GM12892 (cell line): Measurements from ENCODE around the gene SLC17A1. TPM values are rescaled to one million over a fixed set of nuclear protein-coding genes. Genes with fewer than 3 reads are reported as not detected.
A peak's percentile ranks its signal among the peaks of the same experiment; 100 is the strongest.

Experiments used
- DNase-seq: peaks from one replicate; pipeline ENCODE4 v3.0.0; 2011; ENCODE audit not compliant: insufficient read length
- FAIRE-seq: peaks from 2 replicates; lab custom pipeline; 2011; peaks lifted over from hg19 to GRCh38; lab: Jason Lieb, UNC
- POLR2A ChIP-seq: IDR thresholded peaks from 2 replicates; pipeline ENCODE4 v1.6.1; 2011; ENCODE audit warnings: low read depth, low read length, control low read depth
- POLR2AphosphoS5 ChIP-seq: IDR thresholded peaks from 2 replicates; pipeline ENCODE4 v1.6.1; 2011; ENCODE audit warnings: low read depth, low read length, control low read depth
- TAF1 ChIP-seq: IDR thresholded peaks from 2 replicates; pipeline ENCODE4 v1.6.1; 2011; ENCODE audit warnings: low read depth, mild to moderate bottlenecking, control low read depth, low read length, borderline replicate concordance
- polyA plus RNA-seq: library from polyadenylated mRNA; unstranded; fragments of >200 nt; gene quantifications from one replicate; pipeline ENCODE4 v1.2.1, GENCODE V29; 2012; ENCODE audit warnings: missing spikeins, inconsistent platforms; ENCODE audit not compliant: missing spikeins

Gene SLC17A1, protein sequence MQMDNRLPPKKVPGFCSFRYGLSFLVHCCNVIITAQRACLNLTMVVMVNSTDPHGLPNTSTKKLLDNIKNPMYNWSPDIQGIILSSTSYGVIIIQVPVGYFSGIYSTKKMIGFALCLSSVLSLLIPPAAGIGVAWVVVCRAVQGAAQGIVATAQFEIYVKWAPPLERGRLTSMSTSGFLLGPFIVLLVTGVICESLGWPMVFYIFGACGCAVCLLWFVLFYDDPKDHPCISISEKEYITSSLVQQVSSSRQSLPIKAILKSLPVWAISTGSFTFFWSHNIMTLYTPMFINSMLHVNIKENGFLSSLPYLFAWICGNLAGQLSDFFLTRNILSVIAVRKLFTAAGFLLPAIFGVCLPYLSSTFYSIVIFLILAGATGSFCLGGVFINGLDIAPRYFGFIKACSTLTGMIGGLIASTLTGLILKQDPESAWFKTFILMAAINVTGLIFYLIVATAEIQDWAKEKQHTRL
- polyA plus RNA-seq, result not detected

DNA sequence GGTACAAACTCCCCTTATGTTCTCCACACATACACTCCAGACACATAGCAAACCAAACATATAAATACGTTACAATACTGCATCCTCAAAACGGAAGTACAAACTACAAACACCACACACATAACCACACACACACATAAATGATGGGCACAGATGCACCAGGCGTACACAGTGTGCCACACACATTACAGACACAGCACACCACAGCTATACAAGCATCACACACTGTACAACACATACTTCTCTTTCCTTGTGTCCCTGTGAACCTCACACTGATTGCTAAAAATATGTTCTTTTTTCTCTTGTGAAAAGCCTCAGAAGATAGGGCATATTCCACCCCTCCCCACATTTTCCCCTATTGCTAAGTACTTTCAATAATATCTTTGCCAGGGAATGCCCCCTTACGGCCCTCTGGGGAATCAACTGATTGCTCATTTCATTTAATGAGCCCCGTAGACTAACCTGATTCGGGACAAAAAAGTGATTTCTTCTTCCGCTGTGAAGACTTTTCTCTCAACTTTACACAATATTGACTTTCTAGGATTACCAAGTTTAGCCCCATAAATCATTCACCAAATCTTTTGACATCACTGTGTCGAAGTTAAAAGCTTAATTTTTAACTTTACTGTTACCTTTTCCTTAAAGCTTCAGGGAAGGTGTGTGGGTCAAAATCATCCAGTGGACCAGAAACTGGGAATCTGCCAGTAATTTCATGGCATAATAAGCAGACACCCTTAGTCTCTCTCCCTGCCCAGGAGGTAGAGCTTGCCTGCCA, at the start of gene SLC17A1:
TSS of gene SLC17A1 (minus strand) at position 521 of the 775 bp plus-strand sequence. CDS start 1,495 bp downstream, outside the sequence.
- FAIRE-seq, result peak; percentile 82
- TF ChIP-seq POLR2AphosphoS5 (no peak), TAF1 (no peak), POLR2A (no peak)
- DNase-seq, result no peak

DNA sequence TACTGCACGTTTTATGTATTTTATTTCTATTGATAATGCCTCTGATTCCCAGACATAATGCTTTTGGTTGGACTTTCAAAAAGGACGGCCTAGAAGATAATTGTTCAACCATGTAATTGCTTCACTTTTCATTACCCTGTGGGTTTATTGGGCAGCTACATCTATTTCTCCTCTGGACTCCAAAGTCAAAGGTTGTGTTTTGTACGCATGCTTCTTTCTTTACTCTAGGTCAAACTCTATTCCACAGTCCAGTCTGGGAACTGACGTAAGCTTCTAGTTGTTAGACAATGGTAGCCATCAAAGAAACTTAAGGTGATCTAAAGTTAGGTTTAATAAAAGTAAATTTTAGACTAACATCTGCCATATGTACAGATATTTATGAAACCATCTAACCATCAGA, 48.7 kb upstream of the SLC17A1 start:
- FAIRE-seq (no peak), DNase-seq (no peak)
- TF ChIP-seq POLR2AphosphoS5 (no peak), POLR2A (no peak), TAF1 (no peak)

DNA sequence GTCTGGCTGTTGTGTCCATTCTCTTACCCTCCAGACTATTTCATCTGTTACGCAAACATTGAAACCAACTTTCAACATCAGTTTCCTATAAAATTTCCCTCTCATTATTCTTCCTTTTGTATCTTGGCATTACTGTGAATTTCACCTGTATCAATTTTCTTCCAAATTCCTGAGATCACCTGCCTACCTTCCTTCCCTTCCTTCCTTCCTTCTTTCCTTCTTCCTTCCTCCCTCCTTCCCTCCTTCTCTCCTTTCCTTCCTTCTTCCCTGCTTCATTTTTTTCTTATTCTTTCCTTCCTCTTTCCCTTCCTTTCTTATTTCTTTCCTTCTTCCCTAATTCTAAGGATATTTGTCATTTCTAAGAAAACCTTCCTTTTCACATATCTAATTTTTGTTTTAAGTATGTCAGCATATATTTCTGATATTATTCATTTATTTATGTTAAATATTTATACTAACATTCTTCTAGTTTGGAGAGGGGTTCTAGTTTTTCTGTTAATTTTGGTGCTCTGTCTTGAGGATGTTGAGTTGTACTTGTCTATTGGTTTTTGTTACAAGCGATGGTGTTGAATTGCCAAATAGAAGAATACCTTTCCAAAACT, 47.0 kb upstream of the SLC17A1 start:
- TF ChIP-seq TAF1, result no peak
- TF ChIP-seq POLR2AphosphoS5, result no peak
- DNase-seq (no peak), FAIRE-seq (no peak)

DNA sequence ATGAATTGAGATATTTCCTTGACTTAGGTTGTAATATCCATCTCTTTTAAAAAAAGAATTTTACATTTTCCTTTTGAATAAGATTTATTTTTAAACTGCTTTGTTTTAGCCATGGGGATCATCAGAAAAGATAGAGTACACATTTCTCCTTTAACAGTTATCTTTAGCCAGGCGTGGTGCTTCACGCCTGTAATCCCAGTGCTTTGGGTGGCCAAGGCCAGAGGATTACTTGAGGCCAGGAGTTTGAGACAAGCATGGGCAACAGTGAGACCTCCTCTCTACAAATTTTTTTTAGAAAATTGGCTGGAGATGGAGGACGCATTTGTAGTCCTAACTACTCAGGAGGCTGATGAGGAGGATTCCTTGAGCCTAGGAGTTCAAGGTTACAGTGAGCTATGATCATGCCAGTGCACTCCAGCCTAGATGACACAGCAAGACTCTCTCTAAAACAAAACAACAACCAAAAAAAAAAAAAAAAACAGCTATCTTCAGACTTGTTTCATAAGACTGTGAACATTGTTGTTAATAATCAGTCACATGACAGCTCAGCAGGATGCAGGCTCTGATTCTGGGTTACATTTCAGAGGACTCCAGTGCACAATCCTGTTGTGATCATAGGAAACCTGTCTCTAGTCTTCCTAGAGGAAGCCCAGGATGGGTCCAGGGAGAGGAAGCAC, 44.2 kb upstream of the SLC17A1 start:
- TF ChIP-seq POLR2AphosphoS5 (no peak), TAF1 (no peak)
- DNase-seq, result no peak
- FAIRE-seq, result no peak

DNA sequence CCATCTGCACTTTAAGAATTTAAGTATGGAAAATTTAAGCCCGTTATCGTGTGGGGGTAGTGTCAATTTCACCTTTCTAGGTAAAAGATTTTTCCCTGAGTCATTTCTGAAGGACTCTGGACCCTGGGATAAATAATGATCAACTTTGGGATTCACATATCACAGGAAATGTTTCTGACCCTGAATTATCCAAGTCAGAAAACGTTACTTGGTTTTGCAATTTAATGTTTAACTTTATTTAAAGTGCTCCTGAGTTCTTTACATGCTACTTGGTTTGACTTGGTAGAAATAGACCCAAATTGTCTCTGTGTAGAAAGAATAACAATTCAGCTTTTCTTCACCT, 43.7 kb upstream of the SLC17A1 start:
- FAIRE-seq (no peak), DNase-seq (no peak)
- TF ChIP-seq POLR2A (no peak), POLR2AphosphoS5 (no peak), TAF1 (no peak)

DNA sequence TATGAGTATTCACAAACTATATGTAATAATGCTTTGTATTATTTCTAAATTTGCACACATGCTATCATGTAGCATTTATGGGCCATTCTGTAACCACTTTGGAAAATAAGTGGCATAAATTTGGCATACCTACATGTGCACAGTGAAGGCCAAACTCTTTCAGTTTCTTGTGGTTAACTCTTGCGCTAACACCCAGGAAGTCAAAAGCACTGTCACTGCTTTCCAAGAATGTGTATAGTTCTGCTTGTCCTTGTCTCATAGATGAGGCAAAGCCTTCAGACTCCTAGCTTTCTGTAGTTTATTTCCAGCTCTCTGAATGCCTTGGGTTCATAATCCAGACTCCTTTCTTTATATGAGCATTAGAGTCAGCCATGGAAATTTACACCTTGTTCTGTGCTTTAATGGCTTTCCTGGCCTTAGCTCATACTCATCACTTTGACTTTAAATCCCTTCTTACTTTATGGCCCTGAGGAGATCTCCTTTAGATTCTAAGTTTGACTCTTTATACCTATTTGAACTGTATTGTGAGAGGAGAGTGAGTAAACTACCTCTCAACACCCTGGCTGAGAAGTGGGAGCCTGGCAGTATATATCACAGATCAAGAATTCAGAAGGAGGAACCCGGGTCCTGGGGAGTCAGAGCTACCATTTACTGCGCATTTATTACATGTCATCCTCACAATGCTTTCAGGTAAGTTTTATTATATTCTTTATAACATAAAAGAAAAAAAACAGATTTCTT, 43.1 kb upstream of the SLC17A1 start:
- FAIRE-seq (no peak), DNase-seq (no peak)
- TF ChIP-seq POLR2A (no peak), POLR2AphosphoS5 (no peak), TAF1 (no peak)

DNA sequence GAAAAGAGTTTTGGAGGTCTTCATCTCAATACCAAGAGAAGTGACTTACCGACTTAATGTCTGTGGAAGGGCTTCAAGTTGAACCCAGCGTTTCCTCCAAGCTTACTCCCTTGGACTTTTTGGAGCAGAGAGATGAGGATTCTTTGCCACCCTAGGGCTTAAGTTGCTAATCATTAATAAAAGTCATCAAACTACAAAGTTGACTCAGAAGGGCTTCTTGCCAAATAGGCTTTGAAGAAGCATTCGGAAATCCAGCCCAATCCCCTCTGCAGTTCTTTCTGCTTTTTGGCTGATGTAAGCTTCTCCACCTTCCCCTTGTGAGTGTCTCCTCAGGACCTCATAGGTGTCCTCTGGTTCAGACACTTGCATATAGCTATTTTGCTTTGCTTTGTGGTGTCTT, 42.3 kb upstream of the SLC17A1 start, which contains the start of gene SLC17A3:
TSS of gene SLC17A3 (minus strand) at position 126 of the 400 bp plus-strand sequence. CDS start 5,856 bp downstream, outside the sequence.
- no peak for DNase-seq
- FAIRE-seq, result no peak
- TF ChIP-seq TAF1 (no peak), POLR2AphosphoS5 (no peak), POLR2A (no peak)

DNA sequence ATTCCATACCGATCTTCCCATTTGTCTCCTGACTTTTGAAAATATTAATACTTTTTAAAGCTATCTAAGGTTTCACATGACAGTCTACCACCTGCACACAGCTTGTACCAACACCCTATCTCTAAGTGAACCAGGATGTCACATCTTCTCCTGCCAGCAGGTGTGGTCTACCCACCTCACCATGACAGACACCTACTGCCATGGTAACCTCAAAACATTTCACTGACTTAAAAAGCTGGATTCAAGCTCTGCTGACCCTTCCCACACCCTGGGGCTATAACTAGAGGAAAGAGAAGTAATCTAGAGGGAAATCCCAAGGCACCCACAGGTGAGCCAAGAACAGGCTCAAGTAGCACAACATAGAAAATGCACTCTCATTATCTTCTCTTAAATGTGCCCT, 41.0 kb upstream of the SLC17A1 start:
- DNase-seq, result no peak
- no peak for TF ChIP-seq POLR2AphosphoS5
- TF ChIP-seq TAF1, result no peak
- no peak for TF ChIP-seq POLR2A
- FAIRE-seq, result no peak

DNA sequence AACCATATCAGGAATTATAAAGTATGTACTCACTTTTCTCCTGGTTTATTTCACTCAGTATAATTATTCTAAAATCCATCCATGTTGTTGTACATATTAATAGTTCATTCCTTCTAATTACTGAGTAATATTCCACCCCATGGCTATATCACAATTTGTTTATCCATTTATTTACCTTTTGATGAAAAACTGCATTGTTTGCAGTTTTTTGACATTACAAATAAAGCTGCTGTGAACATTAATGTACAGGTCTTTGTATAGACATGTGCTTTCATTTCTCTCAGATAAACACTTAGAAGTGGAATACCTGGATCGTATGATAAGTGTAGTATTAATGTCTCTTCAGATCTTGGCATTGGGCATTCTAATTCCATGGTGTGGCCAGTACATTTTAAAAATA, 38.0 kb upstream of the SLC17A1 start:
- no peak for DNase-seq
- no peak for TF ChIP-seq POLR2A
- no peak for TF ChIP-seq TAF1
- no peak for TF ChIP-seq POLR2AphosphoS5
- FAIRE-seq, result no peak

DNA sequence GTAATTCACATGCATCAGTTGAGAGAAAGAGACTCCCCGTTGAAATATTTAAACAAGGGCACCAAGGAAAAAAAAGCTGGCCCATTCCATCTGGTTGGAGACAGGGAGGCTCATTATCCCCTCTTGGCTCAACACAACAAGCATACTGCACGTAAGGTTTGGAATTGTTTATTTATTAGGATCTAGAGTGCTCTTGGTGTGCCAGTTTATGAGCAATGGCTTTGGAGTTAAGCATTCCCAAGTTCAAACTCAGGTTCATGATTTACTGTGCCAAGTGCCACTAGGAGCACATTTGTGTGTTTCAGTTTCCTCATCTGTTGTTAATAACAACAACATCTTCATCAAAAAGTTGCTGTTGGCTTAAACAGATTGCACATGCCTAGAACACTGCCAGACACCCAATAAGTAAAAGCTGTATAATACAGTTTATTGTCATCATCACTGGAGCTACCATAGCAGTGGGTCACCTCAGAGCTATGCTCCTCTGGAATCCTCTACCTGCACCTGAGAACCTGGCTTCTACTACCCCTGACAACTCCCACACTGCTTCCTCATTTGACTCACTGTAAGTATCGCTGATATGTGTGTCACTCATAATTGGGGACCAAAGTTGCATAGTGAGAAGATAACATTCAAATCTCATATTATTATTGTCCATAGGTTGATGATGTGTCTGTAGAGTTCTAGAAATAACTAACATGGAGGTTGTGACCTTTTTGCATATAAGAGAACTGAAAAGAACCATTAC, 36.8 kb upstream of the SLC17A1 start:
- FAIRE-seq (no peak), DNase-seq (no peak)
- TF ChIP-seq TAF1 (no peak), POLR2AphosphoS5 (no peak), POLR2A (no peak)
